GM18909 (cell line): Measurements from ENCODE around the gene BTBD2.
"Not testable (repeated sequence)": the region's sequence is repeated elsewhere in the genome, so short reads cannot be mapped to it uniquely, and the experiment has no call there.

Source experiments
- ATAC-seq: cut with Tn5 transposase; IDR thresholded peaks from one replicate; pipeline ENCODE4 v1.9.1; 2021; ENCODE audit warnings: mild to moderate bottlenecking; ENCODE audit not compliant: unreplicated experiment, poor library complexity

The BTBD2 gene

DNA sequence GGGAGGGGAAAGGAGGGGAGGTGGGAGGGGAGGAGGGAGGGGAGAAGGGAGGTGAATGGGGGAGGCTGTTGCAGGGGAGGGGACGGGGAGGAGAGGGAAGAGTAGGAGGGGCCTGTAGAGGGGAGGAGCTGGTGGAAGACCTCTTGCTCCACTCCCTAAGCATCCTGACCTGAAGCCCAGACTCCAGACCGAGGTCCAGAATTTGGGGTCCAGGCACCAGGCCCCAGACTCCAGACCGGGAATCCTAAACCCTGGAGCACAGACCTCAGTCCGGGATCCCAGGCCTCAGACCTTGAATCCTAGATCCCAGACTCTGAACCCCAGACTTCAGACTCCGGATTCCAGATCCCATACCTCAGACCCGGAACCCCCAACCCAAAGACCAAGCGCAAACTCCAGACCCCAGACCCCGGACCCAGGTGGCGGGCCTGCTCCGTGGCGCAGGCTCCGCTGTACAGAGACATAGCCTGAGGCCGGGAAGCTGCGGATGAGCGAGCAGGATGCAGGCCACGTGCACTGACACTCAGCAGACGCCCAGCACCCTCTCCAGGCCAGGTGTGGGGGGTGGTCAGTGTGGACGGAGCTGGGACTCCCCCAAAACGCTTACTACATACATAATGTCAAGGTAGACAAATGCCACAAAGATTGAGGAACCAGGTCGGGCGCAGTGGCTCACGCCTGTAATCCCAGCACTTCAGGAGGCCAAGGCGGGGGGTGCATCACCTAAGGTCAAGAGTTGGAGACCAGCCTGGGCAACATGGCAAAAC is 710 bp upstream of the BTBD2 start:
- ATAC-seq = no peak

DNA sequence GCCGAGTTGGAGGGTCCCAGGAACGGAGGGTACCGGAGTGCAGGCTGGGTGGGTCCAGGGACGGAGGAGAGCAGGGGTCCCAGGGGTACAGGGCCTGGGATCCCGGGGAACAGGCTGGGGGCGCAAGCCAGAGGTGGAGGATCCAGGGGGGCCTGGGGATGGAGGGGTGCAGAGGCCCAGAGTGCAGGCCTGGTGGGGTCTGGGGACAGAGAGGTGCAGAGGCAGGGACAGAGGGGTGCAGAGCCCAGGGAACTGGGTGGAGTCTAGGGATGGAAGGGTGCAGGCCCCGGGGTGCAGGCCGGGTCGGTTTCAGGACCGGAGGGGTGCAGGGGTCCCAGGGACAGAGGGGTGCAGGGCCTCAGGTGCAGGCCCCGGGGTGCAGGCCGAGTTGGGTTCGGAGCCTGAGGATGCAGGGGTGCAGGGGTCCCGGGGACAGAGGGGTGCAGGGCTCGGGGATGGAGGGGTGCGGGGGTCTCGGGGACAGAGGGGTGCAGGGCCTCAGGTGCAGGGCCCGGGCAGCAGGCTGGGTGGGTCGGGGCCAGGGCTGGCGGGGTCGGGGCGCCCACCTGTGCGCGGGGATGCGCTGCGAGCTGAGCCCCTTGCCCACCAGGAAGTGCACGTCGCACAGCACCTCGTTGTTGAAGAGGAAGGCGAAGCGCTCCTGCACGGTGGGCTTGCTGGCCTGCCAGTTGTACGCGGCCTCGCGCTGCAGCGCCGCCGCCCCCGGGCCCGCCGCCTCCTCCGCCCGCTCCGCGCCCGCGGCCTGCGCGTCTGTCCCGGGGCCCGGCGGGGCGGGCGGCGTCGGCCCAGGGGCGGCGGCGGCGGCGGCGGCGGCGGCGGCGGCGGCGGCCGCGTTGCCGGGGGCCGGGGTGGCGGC is 545 bp downstream of the BTBD2 start:
- ATAC-seq = no peak

DNA sequence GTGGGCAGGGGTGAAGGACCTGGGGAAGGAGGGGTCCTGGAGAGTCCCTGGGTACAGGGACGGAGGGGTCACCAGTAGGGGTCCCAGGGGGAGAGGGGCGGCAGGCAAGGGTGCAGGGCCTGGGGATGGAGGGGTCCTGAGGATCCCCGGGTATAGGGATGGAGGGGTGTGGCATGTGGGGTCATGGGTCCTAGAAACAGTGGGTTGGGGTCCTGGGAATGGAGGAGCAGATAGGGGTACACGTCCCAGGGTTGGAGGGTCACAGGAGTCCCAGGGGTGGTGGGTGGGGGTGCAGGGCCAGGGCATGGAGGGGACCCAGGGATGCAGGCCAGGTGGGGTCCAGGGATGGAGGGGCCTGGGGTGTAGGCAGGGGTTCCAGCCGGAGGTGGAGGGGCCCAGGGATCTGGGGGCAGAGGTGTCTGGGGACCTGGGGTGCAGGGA is 1.4 kb downstream of the BTBD2 start:
- ATAC-seq = no peak

- no peak for ATAC-seq
Observed at GRCh38 chr19:2013683-2013961, 1.9 kb downstream of the BTBD2 start.

GRCh38 chr19:2012941-2013682 is 2.4 kb downstream of the BTBD2 start:
- ATAC-seq = no peak

GRCh38 chr19:2011169-2011568 is 4.3 kb downstream of the BTBD2 start:
- no peak for ATAC-seq

DNA sequence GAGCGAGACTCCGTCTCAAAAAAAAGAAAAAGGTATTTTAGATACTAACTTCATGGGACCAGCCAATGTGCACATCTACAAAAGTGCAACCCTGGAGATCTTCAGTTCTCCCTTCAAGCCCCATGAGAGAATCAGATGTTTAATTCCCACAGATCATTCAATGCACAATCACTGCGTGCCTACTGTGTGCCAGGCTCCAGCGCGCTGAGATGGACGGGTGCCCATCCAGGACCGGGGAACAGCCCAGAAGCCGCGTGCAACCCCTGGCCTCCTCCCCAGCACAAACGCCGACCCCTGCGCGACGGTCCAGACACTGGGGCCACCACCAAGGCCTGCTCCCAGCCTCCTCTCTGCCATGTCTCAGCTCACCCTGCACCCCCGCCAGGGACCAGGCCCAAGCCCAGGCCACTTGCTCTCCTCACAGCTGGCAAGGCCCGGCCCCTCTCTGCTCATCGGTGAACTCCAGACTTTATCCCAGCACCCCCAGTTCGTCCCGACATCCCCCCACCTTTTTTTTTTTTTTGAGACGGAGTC is 5.3 kb downstream of the BTBD2 start:
- no peak for ATAC-seq

- ATAC-seq = no peak
Observed at GRCh38 chr19:2003874-2004273, 11.6 kb downstream of the BTBD2 start.

GRCh38 chr19:1999856-2000515 is 15.5 kb downstream of the BTBD2 start:
- ATAC-seq = no peak

DNA sequence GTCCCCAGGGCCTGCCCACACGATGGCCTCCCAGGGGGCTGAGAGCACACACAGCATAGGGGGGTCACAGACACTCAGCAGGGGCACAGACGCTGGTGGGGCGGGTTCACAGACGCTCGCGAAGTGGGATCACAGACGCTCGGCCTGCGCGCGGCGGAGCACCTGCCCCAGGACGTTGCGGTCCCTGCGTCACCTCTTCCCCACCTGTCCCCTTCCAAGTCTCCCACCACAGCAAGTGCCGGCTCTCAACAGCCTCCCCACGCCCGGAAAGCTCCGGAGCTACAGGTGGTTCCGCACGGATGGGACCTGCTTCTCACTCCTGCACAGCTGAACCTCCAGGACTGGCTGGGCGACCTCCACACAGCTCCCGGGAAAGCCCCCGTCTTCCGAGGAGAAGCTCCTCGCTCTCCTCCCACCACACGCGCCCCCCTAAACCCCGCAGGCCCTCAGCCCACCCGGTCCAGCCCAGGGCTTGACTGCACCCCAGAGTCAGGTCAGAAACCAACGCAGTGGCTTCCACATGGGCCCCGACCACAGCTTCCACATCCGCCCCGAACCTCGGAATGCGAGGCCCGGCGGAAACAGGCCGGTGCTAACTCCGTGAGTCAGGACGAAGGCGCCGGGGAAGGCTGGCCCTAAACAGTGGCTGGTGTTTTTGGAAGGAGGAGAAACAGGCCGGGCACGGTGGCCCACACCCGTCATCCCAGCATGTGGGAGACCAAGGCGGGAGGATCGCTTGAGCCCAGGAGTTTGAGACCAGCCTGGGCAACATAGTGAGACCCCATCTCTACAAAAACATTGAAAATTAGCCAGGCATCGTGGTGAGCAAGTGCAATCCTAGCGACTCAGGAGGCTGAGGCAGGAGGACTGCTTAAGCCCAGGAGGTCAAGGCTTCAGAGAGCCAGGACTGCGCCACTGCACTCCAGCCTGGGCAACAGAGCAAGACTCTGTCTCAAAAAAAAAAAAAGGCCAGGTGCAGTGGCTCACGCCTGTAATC is 16.5 kb downstream of the BTBD2 start:
- ATAC-seq = no peak

- ATAC-seq = no peak
Observed at GRCh38 chr19:1997353-1998233, 17.9 kb downstream of the BTBD2 start.

- ATAC-seq = no peak
Observed at GRCh38 chr19:1992759-1993260, 22.7 kb downstream of the BTBD2 start.

- ATAC-seq = no peak
Observed at GRCh38 chr19:1991018-1991913, 24.2 kb downstream of the BTBD2 start.

- no peak for ATAC-seq
Observed at GRCh38 chr19:1990230-1991017, 25.1 kb downstream of the BTBD2 start.

GRCh38 chr19:1989513-1990229 is 25.8 kb downstream of the BTBD2 start:
- no peak for ATAC-seq

GRCh38 chr19:1988464-1988863 is 27.1 kb downstream of the BTBD2 start:
- not testable (repeated sequence) for ATAC-seq
